ENCODE results near the gene RPL29.
"Not testable (repeated sequence)": the region's sequence is repeated elsewhere in the genome, so short reads cannot be mapped to it uniquely, and the experiment has no call there.

The RPL29 gene

DNA sequence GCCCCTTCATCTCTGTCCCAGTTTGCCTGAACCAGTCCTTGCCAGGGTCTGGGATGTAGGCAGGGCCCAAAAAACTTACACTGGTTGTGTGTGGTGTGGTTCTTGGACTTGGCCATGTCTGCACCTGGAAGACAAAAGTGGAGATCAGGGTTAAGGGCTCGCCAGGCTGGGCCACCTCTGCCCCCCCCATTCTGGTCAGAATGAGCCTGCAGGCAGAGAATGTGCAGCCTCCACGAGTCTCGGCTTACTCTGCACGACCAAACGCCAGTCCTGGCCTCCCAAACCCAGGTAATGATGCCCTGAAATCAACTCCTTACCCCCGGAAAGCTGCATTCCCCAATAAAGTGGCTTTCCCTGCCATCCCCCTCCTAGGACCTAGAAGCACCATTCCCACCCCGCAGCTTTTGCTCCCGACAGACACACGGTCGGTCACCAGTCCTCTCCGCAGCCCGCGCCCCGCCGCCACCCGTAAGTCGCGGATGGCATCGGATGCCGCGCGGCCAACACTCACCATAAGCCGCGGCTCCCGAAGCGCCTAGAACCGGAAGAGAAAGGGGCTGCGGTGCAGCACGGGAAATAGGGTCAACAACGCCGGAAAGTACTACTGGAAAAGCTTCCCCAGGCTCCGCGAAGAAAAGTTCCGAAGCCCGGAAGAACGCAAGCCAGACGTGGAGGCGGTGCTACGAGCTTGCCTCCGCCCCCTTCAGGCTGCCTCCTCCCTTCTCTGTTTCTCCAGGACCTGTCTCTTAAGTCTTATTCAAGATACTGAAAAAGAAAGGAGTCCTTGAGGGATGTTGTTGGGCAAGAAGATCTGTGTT is at the start of gene RPL29:
RPL29 (minus strand) TSS at position 550 of the 818 bp plus-strand sequence; CDS start at position 116, 434 bp downstream.
- peak; percentile 74 to 89 for DNase-seq

DNA sequence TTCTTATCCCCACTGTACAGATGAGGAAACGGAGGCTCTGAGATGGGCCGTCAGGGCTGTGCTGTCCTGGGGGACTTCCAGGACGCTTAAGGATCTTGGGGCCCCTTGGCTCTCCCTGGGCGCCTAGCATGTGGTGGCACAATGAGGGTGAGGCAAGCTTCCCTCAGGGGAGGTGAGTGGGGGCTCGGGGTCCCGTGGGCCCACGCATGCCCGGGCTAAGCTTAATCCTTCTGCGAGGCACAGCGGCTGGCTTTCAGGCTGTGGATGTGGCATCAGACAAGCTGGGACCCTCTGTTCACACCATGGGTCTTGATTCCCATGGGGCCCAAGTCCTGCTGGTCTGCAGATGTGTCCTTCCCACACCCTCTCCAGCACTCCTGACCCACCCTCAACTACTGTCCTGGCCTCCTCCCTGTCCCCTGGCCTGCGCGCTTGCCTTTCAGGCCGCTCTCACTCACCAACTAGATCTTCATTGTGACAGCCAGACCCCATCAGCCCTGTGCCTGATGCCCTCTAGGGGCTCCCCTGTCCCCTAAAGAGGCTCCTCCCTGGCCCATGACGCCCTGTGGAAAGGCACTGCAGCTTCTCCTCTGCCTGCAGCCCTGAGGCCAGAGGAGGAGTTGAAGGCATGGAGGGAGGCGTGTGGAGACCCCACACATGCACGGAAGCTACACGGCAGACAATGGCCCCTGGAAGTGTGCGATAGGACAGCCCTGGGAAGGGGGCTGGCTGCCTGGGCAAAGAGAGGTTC is 49.3 kb upstream of the RPL29 start:
- no peak for DNase-seq

DNA sequence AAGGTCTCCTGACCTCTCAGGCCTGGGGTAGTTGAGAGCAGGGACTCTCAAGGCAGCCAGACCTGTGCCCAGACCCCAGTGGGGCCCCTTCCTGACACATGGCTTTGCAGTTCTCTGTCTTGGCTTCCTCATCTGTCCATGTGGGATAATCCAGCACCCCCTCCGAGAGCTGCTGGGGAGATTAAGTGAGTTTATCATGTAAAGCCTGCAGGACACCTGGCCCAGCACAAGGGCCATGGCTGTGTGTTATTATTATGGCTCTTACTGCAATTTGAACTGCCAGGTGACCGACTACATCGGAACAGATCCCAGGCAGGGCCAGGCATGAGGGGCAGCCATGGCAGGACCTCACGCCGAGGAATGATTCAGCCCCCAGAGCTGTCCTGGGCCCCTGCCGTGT is 48.1 kb upstream of the RPL29 start:
- no peak for DNase-seq

DNA sequence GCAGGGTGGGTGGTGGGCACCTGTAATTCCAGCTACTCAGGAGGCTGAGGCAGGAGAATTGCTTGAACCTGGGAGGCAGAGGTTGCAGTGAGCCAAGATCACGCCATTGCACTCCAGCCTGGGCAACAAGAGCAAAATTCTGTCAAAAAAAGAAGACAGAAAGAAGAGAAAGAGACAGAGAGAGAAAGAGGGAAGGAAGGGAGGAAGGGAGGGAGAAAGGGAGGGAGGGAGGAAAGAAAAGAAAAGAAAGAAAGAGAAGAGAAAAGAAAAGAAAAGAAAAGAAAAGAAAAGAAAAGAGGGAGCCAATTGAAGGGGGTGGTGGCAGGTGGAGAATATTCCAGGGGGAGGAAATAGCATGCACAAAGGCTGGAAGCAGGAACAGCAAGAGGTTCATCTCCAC is 47.3 kb upstream of the RPL29 start:
- not testable (repeated sequence) for DNase-seq

DNA sequence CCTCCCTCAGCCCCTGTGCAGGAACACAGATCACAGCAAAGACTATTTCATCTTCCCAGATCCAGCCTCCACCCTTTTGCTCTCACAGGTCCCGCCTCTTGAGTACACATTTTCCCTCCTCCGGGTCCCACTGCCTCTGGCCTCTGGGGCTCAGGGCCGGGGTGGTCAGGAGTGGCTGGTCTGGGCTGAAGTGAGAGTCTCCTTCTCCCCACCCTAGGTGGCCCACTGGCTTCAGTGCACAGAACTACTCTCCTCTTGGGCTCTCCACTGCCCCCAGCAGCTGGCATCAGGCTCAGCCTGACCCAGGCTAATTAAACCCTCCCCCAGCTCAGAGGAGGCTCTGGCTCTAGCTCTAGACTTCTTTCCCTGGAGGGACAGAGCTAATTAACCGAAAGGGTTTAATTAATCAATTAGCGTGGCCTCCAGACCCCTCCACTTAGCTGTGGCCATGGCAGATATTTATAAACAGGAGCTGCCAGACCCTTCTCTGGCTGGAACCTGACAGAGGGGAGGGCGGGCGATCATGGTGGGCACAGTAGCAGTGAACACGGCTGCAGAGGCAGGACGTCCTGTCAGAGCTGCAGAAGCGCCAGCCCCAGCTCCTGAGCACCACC is 45.5 kb upstream of the RPL29 start:
- no peak for DNase-seq

DNA sequence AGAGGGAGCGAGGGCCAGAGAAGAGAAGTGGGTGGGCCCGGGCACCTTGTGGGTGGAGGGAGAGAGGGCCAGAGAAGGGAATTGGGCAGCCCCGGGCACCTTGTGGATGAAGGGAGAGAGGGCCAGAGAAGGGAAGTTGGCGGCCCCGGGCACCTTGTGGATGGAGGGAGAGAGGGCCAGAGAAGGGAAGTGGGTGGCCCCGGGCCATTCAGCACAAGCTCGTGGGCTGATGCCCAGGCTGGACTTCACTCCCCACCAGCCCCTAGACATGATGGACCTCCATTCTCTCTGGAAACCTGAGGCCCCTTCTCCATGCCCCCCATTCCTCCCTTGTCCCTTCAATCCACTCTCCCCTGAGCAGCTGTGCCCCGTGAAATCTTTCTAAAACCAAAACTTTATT is 44.9 kb upstream of the RPL29 start:
- DNase-seq, result no peak

DNA sequence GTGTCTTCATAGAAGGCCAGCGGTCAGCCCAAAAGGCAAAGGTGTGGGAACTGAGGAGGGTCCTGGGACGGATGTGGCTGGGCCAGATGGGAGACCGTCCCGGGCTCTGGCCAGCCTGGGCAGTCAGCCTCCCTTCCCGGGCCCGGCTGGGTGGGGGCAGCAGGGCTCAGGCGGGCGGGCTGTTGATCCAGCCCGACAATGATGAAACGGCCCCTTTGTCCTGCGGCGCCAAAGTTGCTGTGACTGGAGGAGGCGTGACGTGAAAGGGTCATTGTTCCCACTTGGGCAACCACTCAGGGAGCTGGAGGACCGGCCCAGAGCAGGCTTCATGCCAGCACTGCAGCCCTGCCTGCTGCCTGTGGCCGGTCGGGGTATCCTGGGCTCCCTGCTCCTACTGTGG is 44.2 kb upstream of the RPL29 start:
- DNase-seq, result no peak

DNA sequence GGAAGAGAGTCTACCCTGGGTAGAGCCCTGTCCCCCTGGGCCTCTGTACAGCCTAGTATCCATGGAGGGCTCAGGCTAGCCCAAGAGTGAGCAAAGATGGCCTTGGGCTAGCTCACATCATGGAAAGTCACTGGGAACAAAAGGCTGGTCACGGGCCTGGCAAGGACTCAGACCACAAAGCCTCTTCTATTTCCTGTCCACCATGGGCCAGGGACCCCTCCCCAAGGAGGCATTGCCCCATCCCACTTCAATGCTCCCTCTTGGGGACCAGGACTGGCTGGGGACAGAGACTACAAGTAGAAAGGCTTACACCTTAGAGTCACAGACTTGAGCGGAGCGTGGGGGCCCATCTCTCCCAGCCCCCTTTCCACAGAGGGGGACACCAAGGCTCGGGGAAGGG is 43.7 kb upstream of the RPL29 start:
- DNase-seq, result no peak

DNA sequence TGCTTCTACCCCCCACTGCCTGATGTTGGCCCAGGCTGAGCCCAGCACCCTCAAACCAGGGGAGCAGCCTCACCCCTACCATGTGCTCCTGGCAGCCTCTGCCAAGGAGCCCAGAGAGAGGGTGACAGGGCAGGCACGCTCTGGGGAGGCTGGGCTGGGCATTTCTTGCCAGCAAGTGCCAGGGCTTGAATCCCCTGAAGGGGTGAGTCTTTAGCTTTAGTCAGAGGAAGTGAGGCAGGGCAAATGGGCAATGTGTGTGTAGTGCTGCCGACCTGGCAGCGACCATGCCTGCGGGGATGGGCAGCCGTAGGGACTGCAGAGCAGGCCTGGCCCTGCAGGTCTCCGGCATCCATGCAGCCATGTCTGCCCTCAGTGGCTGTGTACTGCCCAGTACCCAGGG is 42.5 kb upstream of the RPL29 start:
- no peak for DNase-seq

DNA sequence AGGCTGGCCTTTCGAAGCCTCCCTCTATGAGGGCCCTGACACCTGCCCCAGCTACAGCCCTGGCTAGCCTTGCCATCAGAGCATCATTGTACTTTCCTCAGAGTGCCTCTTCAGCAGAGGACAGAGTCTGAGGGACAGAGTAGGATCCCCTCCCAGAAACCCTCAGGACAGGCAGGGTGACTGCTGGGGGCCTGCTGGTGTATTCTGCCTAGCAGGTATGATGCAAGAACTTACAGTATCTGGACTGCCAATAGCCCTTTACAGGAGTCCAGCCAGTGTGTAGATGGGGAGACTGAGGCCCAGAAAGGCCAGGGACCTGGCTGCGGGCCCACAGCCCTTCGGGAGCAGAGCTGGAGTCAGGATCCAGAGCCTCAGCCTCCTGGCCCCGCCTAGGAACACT is 41.6 kb upstream of the RPL29 start:
- no peak for DNase-seq

DNA sequence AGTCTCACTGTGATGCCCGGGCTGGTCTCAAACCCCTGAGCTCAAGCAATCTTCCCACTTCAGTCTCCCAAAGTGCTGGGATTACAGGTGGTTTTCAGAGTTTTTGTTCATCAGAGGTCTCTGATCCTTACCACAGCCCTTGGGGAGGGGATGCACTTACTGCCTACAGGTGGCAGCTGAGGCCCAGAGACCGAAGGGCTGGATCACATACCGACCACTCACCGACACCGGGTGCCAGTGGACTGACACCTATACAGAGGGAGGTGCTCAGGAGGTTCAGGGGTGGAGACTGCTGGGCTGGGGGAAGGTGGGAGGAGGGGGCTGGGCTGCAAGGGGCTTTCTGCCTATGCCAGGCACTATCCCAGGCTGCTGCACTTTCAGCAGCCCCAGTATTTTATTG is 41.1 kb upstream of the RPL29 start:
- DNase-seq, result no peak

DNA sequence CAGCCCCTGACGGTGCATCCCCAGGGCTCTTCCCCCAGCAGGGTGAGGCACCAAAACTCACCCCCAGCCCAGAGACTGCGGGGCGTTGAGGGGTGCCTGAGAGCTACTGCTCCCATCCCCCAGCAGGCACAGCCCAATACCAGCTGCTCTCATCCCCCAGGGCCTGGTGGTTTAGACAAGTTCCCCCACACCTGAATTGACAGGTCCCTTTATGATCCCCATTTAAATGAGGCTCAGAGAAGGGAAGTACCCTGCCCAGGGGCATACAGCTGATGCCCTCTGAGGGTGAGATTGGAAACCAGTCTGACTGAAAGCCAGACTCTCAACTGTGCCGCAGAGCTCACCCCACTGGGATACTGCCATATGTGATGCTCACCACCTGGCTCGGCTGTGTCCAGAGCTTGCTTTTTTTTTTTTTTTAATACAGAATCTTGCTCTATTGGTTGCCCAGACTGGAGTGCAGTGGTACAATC is 40.6 kb upstream of the RPL29 start:
- DNase-seq, result no peak

DNA sequence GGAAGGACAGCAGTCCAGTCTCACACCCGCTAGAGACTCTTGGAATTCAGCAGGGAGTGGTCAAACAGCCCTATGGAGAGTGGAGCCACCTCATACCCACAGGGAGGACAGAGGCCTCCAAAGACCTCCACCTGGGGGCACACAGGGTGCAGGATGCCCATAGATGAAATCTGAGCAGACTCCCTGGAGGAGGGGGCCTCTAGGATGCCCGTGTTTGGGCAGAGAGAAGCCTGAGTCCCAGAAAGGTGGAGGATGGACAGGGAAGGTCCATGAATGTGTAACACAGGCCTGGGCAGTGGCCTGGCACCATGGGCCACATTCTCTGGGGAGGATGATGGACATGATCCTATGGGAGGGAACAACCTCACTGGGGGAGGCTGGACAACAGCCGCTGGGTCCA is 39.0 kb upstream of the RPL29 start:
- no peak for DNase-seq

DNA sequence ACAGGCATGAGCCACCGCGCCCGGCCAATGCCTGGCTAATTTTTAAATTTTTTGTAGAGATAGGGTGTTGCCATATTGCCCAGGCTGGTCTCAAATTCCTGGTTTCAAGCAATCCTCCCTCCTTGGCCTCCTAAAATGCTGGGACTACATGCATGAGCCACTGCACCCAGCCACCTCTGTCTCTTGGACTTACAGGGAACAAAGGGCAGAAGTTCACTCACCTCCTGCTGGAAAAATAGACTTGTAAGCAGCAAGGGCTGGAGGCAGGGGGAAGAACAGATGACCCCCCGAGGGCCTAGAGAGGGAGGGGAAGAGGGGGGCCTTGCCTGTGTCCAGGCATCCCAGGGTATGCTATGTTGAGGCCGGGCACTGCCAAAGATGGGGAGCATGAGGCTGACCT is 38.5 kb upstream of the RPL29 start:
- no peak for DNase-seq

DNA sequence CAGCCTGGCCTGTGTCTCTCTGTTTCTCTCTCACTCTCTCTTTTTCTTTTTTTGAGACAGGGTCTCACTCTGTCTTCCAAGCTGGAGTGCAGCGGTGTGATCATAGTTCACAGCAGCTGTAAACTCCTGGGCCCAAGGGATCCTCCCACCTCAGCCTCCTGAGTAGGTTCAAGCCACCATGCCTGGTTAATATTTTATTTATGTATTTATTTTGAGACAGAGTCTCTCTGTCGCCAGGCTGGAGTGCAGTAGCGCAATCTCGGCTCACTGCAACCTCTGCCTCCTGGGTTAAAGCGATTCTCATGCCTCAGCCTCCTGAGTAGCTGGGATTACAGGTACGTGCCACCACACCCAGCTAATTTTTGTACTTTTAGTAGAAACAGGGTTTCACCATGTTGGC is 38.1 kb upstream of the RPL29 start:
- not testable (repeated sequence) for DNase-seq

DNA sequence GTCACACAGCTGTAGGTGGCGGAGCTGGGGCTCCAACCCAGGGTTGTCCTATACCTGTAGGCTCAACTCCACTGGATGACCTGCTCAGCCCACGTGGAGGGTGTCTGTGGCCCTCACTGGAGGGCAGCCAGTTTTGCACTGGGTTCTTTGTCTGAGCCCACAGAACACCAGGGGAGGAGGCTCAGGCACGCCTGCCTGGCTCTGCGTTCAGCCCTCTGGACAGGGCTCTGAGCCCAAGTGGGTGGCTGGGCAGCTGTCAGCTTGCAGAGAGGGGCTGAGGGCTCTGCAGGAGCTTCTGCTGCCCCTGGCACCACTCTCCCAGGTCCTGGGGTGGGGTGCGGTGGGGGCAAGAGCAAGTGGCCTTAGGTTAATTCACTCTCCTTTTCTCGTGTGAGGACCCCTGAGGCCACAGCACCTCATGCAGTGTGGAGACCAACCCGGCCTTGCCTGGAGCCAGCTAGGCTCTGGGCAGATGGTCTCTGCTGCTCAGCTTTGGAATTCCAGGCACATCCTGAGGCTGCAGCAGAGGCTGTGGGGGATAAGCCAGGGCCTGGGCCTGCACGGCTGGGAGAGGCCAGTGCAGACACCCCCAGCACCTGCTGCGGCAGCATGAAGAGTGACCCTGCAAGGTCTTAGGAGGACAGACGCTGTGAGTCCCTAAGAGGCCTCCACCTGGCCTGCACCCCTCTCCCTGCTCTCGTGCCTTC is 37.2 kb upstream of the RPL29 start:
- no peak for DNase-seq

DNA sequence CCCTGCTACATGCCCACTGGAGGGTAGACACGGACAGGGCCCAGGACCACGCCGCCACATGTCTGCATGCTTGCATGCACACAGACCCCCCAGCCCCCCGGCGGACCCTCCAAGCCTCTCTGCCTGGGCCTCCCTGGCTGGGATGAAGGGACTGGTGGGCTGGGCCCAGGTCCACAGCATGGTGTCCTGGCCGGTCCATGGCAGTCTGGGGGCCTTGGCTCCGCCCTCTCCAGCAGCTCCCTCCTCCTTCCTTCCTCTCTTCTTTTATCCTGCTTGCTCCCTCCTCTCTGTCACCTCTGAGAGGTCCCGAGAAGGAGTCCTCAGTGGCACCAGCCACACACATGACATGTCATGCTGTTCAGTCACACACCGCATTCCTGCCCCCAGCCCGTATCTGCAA is 36.2 kb upstream of the RPL29 start:
- DNase-seq, result no peak

DNA sequence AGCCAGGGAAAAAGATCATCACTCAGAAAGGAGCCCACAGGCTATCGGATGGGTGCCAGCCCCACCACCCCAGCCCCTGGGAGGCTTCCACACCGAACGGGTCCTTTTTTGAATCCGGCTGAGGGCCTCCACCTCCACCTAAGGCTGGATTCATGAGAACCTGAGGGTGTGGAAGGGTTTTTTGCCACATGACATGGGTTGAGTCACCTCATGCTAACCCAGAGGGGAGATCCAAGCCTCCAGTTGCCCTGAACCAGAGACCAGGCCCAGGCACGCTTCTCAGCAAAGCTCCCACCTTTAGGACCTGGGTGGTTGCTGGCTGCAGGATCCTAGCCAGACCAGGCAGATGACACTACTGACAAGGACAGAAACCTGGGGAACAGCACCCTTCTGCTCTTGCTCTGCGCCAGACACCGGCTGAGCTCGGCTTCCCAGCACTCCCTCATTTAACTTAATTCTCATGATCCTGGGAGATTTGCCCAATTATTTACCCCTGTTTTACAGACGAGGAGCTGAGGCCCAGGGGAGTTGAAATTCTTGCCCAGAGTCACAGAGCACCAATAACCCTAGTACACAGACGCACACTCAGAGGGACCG is 35.1 kb upstream of the RPL29 start:
- no peak for DNase-seq

DNA sequence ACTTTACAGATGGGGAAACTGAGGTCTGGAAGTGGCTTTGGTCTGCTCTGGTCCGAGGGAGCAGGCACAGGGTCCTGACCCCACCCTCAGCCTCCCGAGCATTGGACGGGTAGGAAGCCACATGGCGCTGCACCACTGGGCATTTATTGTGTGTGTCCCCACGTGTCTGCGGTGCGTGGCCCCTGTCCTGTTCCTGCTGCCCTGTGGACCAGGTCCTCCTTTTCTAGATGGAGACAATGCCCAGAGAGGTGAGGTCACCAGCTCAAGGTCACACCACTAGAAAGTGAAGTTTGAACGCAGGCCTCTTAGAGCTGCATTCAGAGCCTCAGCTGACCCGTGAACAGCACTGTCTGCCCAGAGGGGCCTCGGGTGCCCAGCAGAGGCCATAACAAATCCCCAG is 33.8 kb upstream of the RPL29 start:
- no peak for DNase-seq

DNA sequence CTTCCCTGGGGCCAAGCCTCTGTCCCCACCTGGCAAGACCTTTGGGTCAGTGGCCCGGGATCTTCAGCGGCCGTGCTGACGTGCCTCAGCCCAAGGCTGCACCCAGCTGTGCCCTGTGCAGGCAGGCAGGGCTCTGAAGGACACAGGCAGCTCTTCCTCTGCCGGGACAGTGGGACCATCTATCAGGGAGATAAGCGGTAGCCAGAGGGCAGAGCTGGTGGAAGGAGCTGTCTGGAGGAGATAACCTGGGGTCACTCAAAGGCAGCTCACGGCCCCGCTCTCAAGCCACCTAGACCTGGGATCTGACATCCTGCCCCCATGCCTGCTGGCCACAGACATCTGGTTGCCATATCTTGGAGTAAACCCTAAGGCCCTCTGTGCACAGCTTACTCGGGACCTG is 33.4 kb upstream of the RPL29 start:
- no peak for DNase-seq

DNA sequence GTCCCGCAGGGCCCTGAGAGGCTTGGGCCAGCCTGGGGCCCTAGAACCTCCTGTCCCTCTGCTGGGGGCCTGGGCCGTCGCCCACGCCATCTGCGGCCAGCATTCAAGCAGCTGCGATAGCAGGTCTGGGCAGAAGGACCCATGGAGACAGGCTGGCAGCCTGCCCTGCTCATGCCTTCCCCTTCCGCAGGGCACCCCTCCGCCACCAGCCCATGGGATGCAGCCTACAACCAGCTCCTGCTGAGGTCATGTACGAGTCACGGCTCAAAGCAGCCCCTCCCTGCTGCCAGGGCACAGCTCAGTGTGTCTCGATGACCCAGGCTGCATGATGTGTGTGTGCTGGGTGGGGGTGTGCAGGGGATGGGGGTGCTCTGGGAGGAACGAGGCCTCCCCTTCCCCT is 32.9 kb upstream of the RPL29 start:
- DNase-seq, result peak in 1 of 2 experiments; percentile 17

DNA sequence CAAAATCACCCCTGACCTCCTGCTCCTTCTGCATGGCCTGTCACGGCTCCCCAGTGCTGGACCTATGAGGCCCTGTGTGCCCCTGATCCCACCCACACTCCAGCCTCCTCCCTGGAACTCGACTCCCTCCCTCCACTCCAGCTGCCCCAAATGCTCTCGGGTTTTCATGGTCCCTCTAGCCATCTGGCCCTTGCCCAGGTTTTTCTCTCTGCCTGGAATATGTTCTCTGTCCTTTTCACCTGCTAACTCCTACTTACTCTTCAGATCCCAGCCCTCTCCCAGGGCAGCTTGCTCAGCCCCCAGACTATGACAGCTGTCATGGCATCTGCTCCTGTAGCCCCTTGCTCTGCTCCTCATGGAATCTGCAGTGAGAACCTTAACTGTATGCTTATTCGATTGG is 30.3 kb upstream of the RPL29 start:
- no peak for DNase-seq

DNA sequence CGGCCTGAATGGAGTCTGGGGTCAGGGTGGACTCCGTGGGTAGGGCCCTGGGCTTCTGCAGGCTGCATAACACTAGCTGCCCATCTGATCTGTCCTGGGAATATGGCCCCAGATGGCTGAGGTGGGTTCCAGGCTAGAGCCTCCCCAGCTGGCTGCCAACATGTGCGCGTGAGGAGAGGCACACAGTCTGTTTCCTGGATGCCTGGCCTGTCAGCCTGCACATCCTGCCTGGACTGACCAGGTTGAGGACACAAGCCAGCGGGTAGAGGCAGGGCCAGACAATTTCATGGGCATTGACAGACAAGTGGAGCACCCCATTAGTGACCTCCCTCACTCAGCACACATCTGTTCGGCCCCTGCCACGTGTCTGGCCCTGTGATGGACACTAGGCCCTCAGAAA is 29.8 kb upstream of the RPL29 start:
- no peak for DNase-seq
